GM23338 (cell line): ENCODE measurements around the gene MAN1C1. TPM values are rescaled to one million over a fixed set of nuclear protein-coding genes. Genes with fewer than 3 reads are reported as not detected.

Source experiments
- ATAC-seq: fragments of 200-7000 bp; cut with Tn5 transposase; 3 replicates; pipeline ENCODE4 v1.9.1; 2020
- DNase-seq: peaks from one replicate; pipeline ENCODE4 v3.0.0-alpha.2; 2015; ENCODE audit warnings: low spot score
- H2AFZ ChIP-seq: fragments of 200-600 bp; sonication (generic); 2 replicates; pipeline ENCODE4 v1.8.0; 2016; ENCODE audit warnings: antibody characterized with exemption, mild to moderate bottlenecking, moderate library complexity
- H3F3A ChIP-seq: fragments of 200-600 bp; sonication (generic); replicated peaks from 2 replicates; pipeline ENCODE4 v1.8.0; 2017; ENCODE audit warnings: antibody characterized with exemption, mixed run types, low read depth
- H3K27ac ChIP-seq: fragments of 200-600 bp; sonication (generic); 2 replicates; pipeline ENCODE4 v1.6.1; 2016; ENCODE audit warnings: low read depth
- H3K27me3 ChIP-seq: fragments of 200-600 bp; sonication (generic); 2 replicates; pipeline ENCODE4 v1.8.0; 2016; ENCODE audit warnings: mild to moderate bottlenecking, mixed run types, moderate library complexity; ENCODE audit not compliant: insufficient read depth
- H3K36me3 ChIP-seq: fragments of 200-600 bp; sonication (generic); 2 replicates; pipeline ENCODE4 v1.8.0; 2016; ENCODE audit warnings: mild to moderate bottlenecking; ENCODE audit not compliant: insufficient read depth
- H3K4me1 ChIP-seq: fragments of 200-600 bp; sonication (generic); 2 replicates; pipeline ENCODE4 v1.8.0; 2016; ENCODE audit warnings: mild to moderate bottlenecking, moderate library complexity; ENCODE audit not compliant: insufficient read depth
- H3K4me2 ChIP-seq: fragments of 200-600 bp; sonication (generic); 2 replicates; pipeline ENCODE4 v1.7.1; 2017; ENCODE audit warnings: mixed run types
- H3K4me3 ChIP-seq: fragments of 200-600 bp; sonication (generic); 2 replicates; pipeline ENCODE4 v1.6.1; 2016; ENCODE audit warnings: mixed run types
- H3K79me2 ChIP-seq: fragments of 200-600 bp; sonication (generic); replicated peaks from 2 replicates; pipeline ENCODE4 v1.8.0; 2017; ENCODE audit warnings: mild to moderate bottlenecking; ENCODE audit not compliant: insufficient read depth
- H3K9me2 ChIP-seq: fragments of 200-600 bp; sonication (generic); 2 replicates; pipeline ENCODE4 v1.8.0; 2017; ENCODE audit not compliant: insufficient read depth
- H4K20me1 ChIP-seq: fragments of 200-600 bp; sonication (generic); replicated peaks from 2 replicates; pipeline ENCODE4 v1.8.0; 2017; ENCODE audit warnings: mild to moderate bottlenecking; ENCODE audit not compliant: insufficient read depth
- H3K27ac Mint-ChIP-seq: 2 replicates; pipeline ENCODE4 v1.8.0; 2020; ENCODE audit warnings: inconsistent platforms, mild to moderate bottlenecking, moderate library complexity, mixed read lengths
- H3K27me3 Mint-ChIP-seq: 3 replicates; pipeline ENCODE4 v1.8.0; 2022; ENCODE audit warnings: low read depth, mild to moderate bottlenecking, moderate library complexity, mixed read lengths, inconsistent platforms; ENCODE audit not compliant: insufficient read depth, poor library complexity
- H3K36me3 Mint-ChIP-seq: 3 replicates; pipeline ENCODE4 v1.8.0; 2021; ENCODE audit warnings: low read depth, mild to moderate bottlenecking, inconsistent platforms, moderate library complexity, mixed read lengths
- H3K4me1 Mint-ChIP-seq: 3 replicates; pipeline ENCODE4 v1.8.0; 2020; ENCODE audit warnings: mild to moderate bottlenecking, inconsistent platforms, mixed read lengths
- H3K4me3 Mint-ChIP-seq: 3 replicates; pipeline ENCODE4 v1.8.0; 2021; ENCODE audit warnings: moderate library complexity, mild to moderate bottlenecking, inconsistent platforms, mixed read lengths
- H3K9me3 Mint-ChIP-seq: 3 replicates; pipeline ENCODE4 v1.8.0; 2020; ENCODE audit warnings: moderate library complexity, mild to moderate bottlenecking, inconsistent platforms, mixed read lengths
- ETS1 ChIP-seq: IDR thresholded peaks from 2 replicates; pipeline ENCODE4 v1.6.1; 2016; ENCODE audit warnings: antibody characterized with exemption
- EZH2 ChIP-seq: fragments of 200-600 bp; sonication (generic); IDR thresholded peaks from one replicate; pipeline ENCODE4 v1.8.0; 2017; ENCODE audit warnings: antibody characterized with exemption, mild to moderate bottlenecking, low read depth; ENCODE audit not compliant: unreplicated experiment
- JUNB ChIP-seq: IDR thresholded peaks from one replicate; pipeline ENCODE4 v1.6.1; 2016; ENCODE audit warnings: antibody characterized with exemption; ENCODE audit not compliant: unreplicated experiment
- NANOG ChIP-seq: IDR thresholded peaks from 2 replicates; pipeline ENCODE4 v1.6.1; 2016; ENCODE audit warnings: antibody characterized with exemption, borderline replicate concordance
- POLR2AphosphoS5 ChIP-seq: IDR thresholded peaks from 2 replicates; pipeline ENCODE4 v1.6.1; 2016; ENCODE audit warnings: antibody characterized with exemption, low read depth
- STAT1 ChIP-seq: IDR thresholded peaks from one replicate; pipeline ENCODE4 v1.6.1; 2016; ENCODE audit warnings: antibody characterized with exemption; ENCODE audit not compliant: unreplicated experiment
- ZNF114 ChIP-seq: fragments of 250-450 bp; sonication (Bioruptor Pico); IDR thresholded peaks from 2 replicates; pipeline ENCODE4 v1.5.0; 2020; ENCODE audit warnings: mild to moderate bottlenecking, moderate library complexity
- ZNF331 ChIP-seq: fragments of 250-450 bp; sonication (Bioruptor Pico); IDR thresholded peaks from 2 replicates; pipeline ENCODE4 v1.5.0; 2020; ENCODE audit warnings: low read depth, mild to moderate bottlenecking, moderate library complexity
- polyA plus RNA-seq: library from polyadenylated mRNA; unstranded; fragments of >200 nt; fragmentation: Nextera tagmentation; extraction: Ambion mirVana; gene quantifications from 2 replicates; pipeline ENCODE4 v1.2.1, GENCODE V29; 2016
- total RNA-seq: library from RNA; depleted of rRNA; stranded (reverse); fragments of >200 nt; shearing (Covaris generic); gene quantifications from 2 replicates; pipeline ENCODE4 v1.2.3, GENCODE V29; 2014

Gene MAN1C1
- total and polyA plus RNA-seq, 2 experiments from 2014 or later = 5.4 to 13.6 TPM

DNA sequence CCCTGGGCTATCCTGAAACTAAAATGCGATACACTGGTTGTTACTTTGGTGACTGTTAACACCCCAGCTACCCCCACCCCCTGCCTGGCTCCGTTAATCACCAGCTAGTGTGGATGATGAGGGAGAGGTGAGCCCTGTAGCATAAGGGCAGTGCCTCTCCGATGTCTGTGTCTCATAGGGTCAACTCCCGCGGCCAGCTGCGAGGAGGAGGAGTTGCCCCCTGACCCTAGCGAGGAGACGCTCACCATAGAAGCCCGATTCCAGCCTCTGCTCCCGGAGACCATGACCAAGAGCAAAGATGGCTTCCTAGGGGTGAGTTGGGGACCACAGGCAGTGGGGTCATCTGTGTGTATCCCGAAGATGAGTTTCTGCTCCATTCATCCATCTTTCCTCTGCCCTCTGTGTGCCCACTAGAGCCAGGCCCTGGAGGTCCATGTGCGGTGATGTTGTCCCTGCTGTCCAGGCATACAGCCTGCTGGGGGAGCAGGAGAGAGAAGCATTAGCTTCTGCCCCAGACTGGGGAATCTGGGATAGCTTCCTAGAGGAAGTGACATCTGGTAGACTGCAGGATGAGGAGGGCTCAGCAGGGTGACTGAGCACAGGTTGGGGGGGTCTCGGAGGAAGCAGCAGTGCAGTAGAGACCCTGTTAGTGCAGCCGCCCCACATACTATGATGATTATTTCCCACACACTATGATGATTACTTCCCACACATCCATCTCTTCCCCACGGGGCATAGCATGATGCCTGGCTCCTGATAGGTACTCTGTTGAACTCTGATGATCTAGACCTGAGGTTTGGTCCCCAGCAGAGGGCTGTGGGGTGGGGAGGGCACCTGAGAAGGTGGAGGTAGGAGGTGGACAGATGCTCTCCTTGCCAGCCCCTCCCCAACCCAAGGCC is 188.6 kb downstream of the MAN1C1 start (continued):
- TF ChIP-seq NANOG = no peak

- no peak overlapping the region for H2AFZ ChIP-seq
Observed at GRCh38 chr1:25805863-25806225, 189.3 kb downstream of the MAN1C1 start.

DNA sequence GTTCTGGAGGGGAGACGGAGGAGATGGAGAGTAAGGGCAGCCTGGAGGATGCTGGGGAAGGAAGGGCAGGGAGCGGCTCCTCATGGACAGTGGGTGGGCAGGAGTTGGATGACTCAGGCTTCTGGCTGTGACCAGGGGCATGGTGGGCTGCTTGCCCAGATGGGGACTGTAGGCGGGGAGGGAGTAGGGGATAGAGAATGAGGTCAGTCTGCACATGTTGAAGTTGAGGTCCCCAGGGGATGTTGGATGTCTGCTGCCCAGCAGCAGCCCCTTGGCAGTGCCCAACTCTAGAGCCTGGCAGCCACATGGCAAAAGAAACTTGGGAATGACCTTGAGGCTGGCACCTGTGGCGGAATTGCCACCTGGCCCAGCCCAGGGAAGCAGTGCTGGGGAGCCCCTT is 189.8 kb downstream of the MAN1C1 start:
- Mint-ChIP-seq H3K4me1 (peaks cover 11% of the 10 kb centered on the region; the same call in 2 of the 3 replicates), H3K27ac (no peak overlapping the region), H3K27me3 (peaks cover 6% of the 10 kb centered on the region), H3K4me3 (no peak overlapping the region), H3K9me3 (no peaks in the 10 kb centered on the region), H3K36me3 (peaks cover 18% of the 10 kb centered on the region)
- Histone ChIP-seq H3K4me3 (no peak overlapping the region), H3K4me1 (peaks cover 5% of the 10 kb centered on the region), H2AFZ (no peak overlapping the region), H3K36me3 (no peaks in the 10 kb centered on the region), H3K27me3 (no peaks in the 10 kb centered on the region), H4K20me1 (peaks cover 3% of the 10 kb centered on the region; the same call in 1 of the 2 replicates), H3K9me2 (no peaks in the 10 kb centered on the region), H3K4me2 (no peak overlapping the region), H3K27ac (no peak overlapping the region), H3K79me2 (peaks cover 6% of the 10 kb centered on the region; the same call in 1 of the 2 replicates), H3F3A (peaks cover under 1% of the 10 kb centered on the region; the same call in 1 of the 2 replicates)
- ATAC-seq = no peak
- DNase-seq = no peak
- no peak for TF ChIP-seq STAT1
- TF ChIP-seq JUNB = no peak
- TF ChIP-seq ETS1 = no peak
- TF ChIP-seq ZNF331 (CRISPR knock-in tag) = no peak
- TF ChIP-seq NANOG = no peak
- TF ChIP-seq ZNF114 (CRISPR knock-in tag) = no peak
- TF ChIP-seq EZH2 = no peak

More at GRCh38 chr1:25805863-25806225, 189.3 kb downstream of the MAN1C1 start:
- TF ChIP-seq POLR2AphosphoS5 (no peak), ETS1 (no peak), ZNF331 (CRISPR knock-in tag) (no peak), STAT1 (no peak)
- Histone ChIP-seq H3K4me3 (no peak overlapping the region), H3K4me1 (peaks cover 5% of the 10 kb centered on the region), H3K9me2 (no peaks in the 10 kb centered on the region), H3K36me3 (no peaks in the 10 kb centered on the region), H3K4me2 (no peak overlapping the region), H3K27ac (no peak overlapping the region), H4K20me1 (peaks cover 3% of the 10 kb centered on the region; the same call in 1 of the 2 replicates), H3F3A (peaks cover 4% of the 10 kb centered on the region; the same call in 1 of the 2 replicates), H3K79me2 (peaks cover 7% of the 10 kb centered on the region; the same call in 1 of the 2 replicates), H3K27me3 (no peaks in the 10 kb centered on the region)
- peaks cover 22% of the 10 kb centered on the region for H3K36me3 Mint-ChIP-seq
- peaks cover under 1% of the 10 kb centered on the region for H3K27me3 Mint-ChIP-seq
- ATAC-seq (no peak), DNase-seq (no peak)
- H3K9me3 Mint-ChIP-seq = no peaks in the 10 kb centered on the region
- H3K4me3 Mint-ChIP-seq = no peak overlapping the region
- peaks cover 13% of the 10 kb centered on the region; the same call in 2 of the 3 replicates for H3K4me1 Mint-ChIP-seq
- H3K27ac Mint-ChIP-seq = no peak overlapping the region
